Hematopoietic multipotent progenitor cell treated with erythropoietin and hydrocortisone succinate and interleukin-3 and kit ligand, for 15 days (in vitro differentiated cells): ENCODE results near the gene PRPSAP1.
"Not testable (repeated sequence)": the region's sequence is repeated elsewhere in the genome, so short reads cannot be mapped to it uniquely, and the experiment has no call there.

ENCODE experiments used
- DNase-seq: peaks from one replicate; pipeline ENCODE4 v3.0.0-alpha.2; 2015; ENCODE audit warnings: low spot score

PRPSAP1 gene

GRCh38 chr17:76318586-76318985 lies 35.1 kb downstream of the PRPSAP1 start:
- DNase-seq: no peak

GRCh38 chr17:76317535-76317934 lies 36.2 kb downstream of the PRPSAP1 start:
- no peak for DNase-seq

- DNase-seq: no peak
These were observed 39.1 kb downstream of the PRPSAP1 start for GRCh38 chr17:76314392-76315227.

DNA sequence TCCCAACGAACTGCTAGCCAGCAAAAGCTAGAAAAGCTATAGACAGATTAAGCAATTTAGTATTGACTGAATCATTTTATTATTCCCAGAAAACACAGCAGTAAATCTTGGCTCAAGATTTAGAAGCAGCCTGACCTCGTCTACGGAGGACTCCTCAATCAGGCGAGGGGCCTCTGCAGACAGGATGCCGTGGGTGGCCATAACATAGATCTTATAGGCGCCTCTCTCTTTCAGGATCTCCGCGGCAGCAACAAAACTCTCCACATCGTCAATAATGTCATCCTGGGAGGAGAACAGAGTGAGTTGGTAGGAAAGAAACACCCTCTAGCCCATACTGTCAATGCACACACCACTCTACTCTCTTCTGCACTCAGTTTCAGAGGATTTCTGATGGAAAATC lies 41.0 kb downstream of the PRPSAP1 start:
- no peak for DNase-seq

- no peak for DNase-seq
These were observed 44.3 kb downstream of the PRPSAP1 start for GRCh38 chr17:76309461-76309860.

GRCh38 chr17:76307966-76308338 lies 45.8 kb downstream of the PRPSAP1 start, which contains the start of gene QRICH2:
QRICH2 (minus strand) TSS chr17:76308276; CDS start chr17:76307998, 278 bp downstream.
- DNase-seq: no peak

GRCh38 chr17:76307299-76307965 lies 46.3 kb downstream of the PRPSAP1 start:
- no peak for DNase-seq

- DNase-seq: not testable (repeated sequence)
These were observed 48.6 kb downstream of the PRPSAP1 start for GRCh38 chr17:76305135-76305454.

DNA sequence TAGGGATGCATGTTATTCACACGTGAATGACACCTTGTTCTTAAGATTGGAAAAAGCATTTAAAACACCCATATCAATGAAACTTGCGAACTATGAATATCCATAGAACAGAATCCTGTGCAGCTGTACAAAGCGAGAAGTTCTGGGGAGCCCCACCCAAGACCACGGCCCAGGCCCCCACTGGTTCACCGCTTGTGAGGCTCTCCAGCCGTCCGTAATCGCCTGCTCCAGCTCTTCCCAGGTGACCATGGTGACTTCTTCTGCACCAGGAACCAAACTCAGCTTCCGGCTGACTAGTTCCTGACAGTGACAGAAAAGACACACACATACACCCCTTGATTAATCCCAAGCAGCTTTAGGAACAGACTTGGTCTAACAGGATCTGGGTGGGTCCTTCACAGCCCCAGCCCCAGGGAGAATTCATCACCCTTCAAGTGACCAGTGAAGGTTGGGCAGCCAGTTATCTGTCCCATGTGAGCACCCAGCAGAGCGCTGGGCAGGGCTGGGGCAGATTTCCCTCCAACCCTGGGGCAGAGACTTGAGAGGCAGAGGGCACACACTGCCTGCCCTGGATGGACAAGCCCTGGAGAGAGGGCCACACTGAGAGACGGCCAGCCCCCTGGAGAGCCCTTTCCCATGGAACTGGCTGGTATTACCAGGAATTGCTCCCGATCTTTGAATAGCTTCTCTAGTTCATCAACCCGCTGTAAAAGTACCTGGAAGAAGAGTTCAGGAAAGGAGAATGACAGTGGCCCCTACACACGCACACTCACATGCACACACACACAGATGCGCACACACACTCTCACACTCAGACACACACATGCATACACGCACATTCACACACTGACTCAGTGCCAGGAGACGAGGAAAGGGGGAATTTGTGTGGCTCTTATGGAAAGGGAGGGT lies 49.2 kb downstream of the PRPSAP1 start:
- no peak for DNase-seq

DNA sequence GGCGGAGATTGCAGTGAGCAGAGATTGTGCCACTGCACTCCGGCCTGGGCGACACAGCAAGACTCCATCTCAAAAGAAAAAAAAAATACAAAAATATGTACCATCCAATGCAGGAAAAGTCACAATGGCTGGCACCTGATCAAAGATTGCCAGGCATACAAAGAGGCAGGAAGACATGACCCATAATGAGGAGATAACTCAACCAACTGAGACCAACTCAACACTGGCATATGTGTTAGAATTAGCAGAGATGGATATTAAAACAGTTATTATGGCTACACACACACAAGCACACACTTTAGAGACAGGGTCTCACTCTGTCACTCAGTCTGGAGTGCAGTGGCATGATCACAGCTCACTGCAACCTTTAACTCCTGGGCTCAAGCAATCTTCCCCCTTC lies 56.3 kb downstream of the PRPSAP1 start:
- DNase-seq: no peak

GRCh38 chr17:76296889-76297288 lies 56.8 kb downstream of the PRPSAP1 start:
- DNase-seq: no peak

DNA sequence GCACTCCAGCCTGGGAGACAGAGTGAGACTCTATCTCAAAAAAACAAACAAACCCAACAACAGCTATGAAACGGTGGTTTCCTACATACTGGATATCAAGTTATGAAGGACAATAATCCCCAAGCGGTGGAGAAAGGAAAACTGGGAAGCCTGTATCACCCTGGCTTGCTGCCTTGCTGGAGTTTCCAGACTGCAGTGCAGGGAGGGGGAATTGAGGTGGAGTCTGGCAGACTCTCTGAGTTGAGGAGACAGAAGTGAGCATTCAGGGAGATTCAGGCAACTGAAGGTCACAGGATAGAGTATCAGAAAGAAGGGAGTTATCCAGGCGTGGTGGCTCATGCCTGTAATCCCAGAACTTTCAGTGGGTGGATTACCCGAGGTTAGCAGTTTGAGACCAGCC lies 57.5 kb downstream of the PRPSAP1 start:
- DNase-seq: no peak

DNA sequence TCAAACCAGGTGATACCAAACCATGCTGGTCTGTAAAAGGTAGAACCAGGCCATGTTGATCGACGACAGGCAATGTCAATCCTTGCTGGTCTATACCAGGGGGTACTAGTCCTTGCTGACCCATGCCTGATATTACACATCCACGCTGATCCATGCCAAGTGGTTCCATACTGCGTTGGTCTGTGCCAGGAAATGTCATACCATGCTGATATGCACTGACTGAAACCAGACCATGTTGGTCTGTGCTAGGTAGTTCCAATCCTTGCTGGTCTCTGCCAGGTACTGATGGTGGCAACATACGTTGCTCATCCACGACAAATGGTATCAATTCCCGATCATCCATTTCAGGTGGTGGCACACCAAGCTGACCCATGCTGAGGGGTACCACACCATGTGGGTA lies 60.6 kb downstream of the PRPSAP1 start:
- DNase-seq: no peak

DNA sequence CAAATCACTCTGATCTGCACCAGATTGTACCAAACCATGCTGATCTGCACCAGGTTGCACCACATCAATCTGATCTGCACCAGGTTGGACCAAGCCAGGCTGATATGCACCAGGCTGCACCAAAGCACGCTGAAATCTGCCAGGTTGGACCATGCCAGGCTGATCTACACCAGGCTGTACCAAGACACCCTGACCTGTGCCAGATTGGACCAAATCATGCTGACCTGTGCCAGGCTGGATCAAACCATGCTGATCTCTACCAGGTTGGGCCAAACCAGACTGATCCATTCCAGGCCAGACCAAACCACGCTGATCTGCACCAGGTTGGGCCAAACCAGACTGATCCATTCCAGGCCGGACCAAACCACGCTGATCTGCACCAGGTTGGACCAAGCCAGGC lies 61.1 kb downstream of the PRPSAP1 start:
- no peak for DNase-seq

GRCh38 chr17:76281573-76282371 lies 71.9 kb downstream of the PRPSAP1 start:
- DNase-seq: no peak

GRCh38 chr17:76280650-76281049 lies 73.1 kb downstream of the PRPSAP1 start:
- DNase-seq: no peak

- DNase-seq: no peak
These were observed 73.9 kb downstream of the PRPSAP1 start for GRCh38 chr17:76279742-76280287.

- peak; percentile 84 for DNase-seq
These were observed 74.6 kb downstream of the PRPSAP1 start for GRCh38 chr17:76278952-76279741.

DNA sequence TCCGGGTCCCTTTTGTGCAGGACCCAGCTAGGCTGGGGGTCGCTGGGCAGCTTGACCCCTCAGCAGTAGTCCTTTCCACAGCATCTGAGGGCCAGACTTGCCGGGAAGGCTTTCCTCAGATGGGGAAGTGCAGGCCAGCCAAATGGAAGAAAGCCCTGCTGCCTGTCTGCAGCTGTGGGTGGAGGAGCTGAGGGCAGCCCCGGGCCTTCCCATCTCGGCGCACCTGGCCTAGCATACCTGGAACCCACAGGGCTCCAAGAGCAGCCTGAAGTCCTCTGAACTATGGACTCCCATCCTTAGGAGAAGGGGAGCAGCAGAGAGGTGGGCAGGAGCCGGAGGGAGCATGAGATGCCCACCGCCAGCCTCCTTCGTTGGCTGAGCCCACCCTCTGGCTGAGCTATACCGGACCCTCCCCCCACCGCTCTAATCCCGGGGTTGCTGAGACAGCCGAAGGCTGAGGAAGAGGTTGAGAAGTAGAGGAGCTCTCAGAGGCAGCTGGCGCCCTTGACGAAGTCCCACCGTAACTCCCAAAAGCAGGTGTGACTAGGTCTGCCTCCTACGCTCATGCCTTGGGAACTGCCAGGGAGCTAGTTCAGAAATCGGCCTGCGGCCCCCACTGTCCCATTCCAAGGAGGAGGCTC lies 75.3 kb downstream of the PRPSAP1 start:
- DNase-seq: no peak
